HFFc6 (cell line): ENCODE measurements around the gene ST8SIA4. TPM values are rescaled to one million over a fixed set of nuclear protein-coding genes. Genes with fewer than 3 reads are reported as not detected.

Source experiments
- DNase-seq: peaks from one replicate; pipeline ENCODE4 v3.0.0-alpha.2; 2018
- H3K27ac Mint-ChIP-seq: 2 replicates; pipeline ENCODE4 v1.8.0; 2020; ENCODE audit warnings: mild to moderate bottlenecking, mixed read lengths
- H3K27me3 Mint-ChIP-seq: 2 replicates; pipeline ENCODE4 v1.8.0; 2021; ENCODE audit warnings: mild to moderate bottlenecking, moderate library complexity, mixed read lengths; ENCODE audit not compliant: insufficient read depth
- H3K36me3 Mint-ChIP-seq: 2 replicates; pipeline ENCODE4 v1.8.0; 2021; ENCODE audit warnings: low read depth, mixed read lengths
- H3K4me1 Mint-ChIP-seq: 2 replicates; pipeline ENCODE4 v1.8.0; 2020; ENCODE audit warnings: low read depth, mixed read lengths
- H3K4me3 Mint-ChIP-seq: 2 replicates; pipeline ENCODE4 v1.8.0; 2020; ENCODE audit warnings: mild to moderate bottlenecking, moderate library complexity, mixed read lengths
- H3K9me3 Mint-ChIP-seq: 2 replicates; pipeline ENCODE4 v1.8.0; 2020; ENCODE audit warnings: mild to moderate bottlenecking, mixed read lengths
- total RNA-seq, 6 experiments: library from RNA; stranded (reverse); fragmentation: NEBNext Ultra II Directional; extraction: Animal tissue kit (Norgen Biotek cat#: 25700); gene quantifications; 2 replicates in 1 of 6; 3 replicates in 5 of 6; pipeline ENCODE4 v1.2.3, GENCODE V29; 2021
- TF ChIP-seq, protein P1 (sequence below): fragments of 200-600 bp; sonication (generic); IDR thresholded peaks from 2 replicates; pipeline ENCODE4 v1.5.0; 2021; ENCODE audit warnings: antibody characterized with exemption, mild to moderate bottlenecking

Gene ST8SIA4
- total RNA-seq, 6 experiments from 2014 or later: not detected

DNA sequence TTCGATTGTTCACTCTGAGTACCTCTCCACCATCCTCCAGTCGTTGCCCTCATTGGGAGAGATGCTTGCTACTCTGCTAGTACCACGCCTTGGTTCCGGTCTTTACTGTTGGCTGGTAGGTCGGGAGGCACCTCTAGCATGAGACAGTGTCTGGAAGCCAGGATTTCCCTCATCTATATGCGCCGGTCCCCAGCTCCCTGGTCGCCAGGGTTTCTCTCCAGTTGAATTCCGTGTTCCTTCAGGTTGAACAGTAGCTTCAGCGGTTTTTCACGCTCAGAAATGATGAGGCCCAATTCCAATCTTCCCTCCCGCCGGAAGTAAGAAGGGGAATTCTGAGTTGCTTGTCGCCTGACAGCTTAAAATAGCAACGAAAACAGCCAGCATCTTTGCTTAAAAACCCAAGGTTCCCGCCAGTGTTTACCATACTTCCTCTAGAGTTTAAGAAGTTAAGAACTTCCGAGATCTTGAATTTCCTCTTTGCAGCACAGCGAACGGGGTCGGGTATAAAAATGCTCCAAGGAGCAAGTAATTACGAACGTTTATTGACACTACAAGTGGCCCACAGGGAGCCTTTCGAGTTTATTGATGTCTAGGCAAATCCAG lies 1.3 kb upstream of the ST8SIA4 start:
- DNase-seq: no peak
- TF ChIP-seq, protein P1, sequence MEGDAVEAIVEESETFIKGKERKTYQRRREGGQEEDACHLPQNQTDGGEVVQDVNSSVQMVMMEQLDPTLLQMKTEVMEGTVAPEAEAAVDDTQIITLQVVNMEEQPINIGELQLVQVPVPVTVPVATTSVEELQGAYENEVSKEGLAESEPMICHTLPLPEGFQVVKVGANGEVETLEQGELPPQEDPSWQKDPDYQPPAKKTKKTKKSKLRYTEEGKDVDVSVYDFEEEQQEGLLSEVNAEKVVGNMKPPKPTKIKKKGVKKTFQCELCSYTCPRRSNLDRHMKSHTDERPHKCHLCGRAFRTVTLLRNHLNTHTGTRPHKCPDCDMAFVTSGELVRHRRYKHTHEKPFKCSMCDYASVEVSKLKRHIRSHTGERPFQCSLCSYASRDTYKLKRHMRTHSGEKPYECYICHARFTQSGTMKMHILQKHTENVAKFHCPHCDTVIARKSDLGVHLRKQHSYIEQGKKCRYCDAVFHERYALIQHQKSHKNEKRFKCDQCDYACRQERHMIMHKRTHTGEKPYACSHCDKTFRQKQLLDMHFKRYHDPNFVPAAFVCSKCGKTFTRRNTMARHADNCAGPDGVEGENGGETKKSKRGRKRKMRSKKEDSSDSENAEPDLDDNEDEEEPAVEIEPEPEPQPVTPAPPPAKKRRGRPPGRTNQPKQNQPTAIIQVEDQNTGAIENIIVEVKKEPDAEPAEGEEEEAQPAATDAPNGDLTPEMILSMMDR: no peak
- H3K27me3 Mint-ChIP-seq: peaks cover 15% of the 10 kb centered on the region
- H3K4me1 Mint-ChIP-seq: no peaks in the 10 kb centered on the region
- no peaks in the 10 kb centered on the region for H3K36me3 Mint-ChIP-seq
- H3K27ac Mint-ChIP-seq: no peak overlapping the region
- peaks cover 12% of the 10 kb centered on the region for H3K9me3 Mint-ChIP-seq
- no peak overlapping the region for H3K4me3 Mint-ChIP-seq

DNA sequence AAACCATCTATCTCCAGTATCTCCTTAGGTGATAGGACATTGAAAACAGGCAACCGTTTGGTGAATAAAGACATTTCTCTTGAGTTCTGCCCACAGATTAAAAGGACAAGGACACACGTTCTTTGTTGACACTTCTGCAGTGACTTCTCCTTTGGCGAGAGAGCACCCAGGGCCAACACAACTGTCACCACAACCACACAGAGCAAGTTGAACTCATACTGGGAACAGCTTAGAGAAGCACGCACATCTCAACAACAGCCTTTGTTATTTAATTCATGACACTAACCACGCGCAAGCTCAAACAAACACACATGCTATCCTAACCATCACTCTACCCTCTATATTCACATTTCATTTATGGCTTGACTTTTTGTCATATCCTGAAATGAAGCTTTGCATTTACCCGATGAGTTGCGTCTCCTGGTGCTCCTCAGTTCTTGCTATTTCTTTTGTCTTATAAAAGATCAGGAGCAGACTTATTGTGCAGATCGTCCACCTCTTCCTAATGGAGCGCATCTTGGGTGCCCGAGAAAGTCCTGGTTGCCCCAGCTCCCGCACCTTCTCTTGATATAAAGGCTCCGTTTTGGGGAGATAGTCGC lies 543 bp downstream of the ST8SIA4 start:
- no peak for DNase-seq
- TF ChIP-seq, protein P1: no peak
- H3K9me3 Mint-ChIP-seq: peaks cover 12% of the 10 kb centered on the region
- H3K4me3 Mint-ChIP-seq: no peak overlapping the region
- peaks cover 15% of the 10 kb centered on the region for H3K27me3 Mint-ChIP-seq
- H3K36me3 Mint-ChIP-seq: no peaks in the 10 kb centered on the region
- no peaks in the 10 kb centered on the region for H3K4me1 Mint-ChIP-seq
- no peak overlapping the region for H3K27ac Mint-ChIP-seq

DNA sequence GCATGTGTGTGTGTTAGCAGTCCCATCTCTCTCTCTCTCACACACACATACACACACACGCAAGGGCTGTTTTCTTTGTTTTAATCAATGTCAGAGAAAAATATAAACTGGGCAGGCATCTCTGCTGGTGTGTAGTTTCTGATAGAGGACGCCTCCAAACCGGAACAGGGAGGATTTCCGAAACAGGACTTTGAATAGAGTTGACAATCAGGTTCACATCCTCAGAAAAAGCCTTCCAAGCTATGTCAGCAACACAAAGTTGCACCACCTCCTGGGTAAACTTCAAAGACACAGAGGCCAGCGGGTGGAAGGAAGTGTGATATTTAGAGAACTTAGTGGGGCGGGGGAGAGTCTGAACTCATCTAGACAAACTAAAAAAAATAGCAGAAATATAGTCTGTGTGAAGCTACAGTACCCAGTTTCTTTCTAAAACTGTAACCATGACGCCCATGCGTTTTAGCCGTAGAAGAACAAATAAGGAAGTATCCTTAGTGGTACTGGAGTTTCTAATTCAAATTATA lies 1.2 kb downstream of the ST8SIA4 start:
- Mint-ChIP-seq H3K36me3 (no peaks in the 10 kb centered on the region), H3K9me3 (peaks cover 12% of the 10 kb centered on the region), H3K4me1 (no peaks in the 10 kb centered on the region), H3K27ac (no peak overlapping the region), H3K4me3 (no peak overlapping the region), H3K27me3 (peaks cover 15% of the 10 kb centered on the region)
- no peak for DNase-seq
- TF ChIP-seq, protein P1: no peak

DNA sequence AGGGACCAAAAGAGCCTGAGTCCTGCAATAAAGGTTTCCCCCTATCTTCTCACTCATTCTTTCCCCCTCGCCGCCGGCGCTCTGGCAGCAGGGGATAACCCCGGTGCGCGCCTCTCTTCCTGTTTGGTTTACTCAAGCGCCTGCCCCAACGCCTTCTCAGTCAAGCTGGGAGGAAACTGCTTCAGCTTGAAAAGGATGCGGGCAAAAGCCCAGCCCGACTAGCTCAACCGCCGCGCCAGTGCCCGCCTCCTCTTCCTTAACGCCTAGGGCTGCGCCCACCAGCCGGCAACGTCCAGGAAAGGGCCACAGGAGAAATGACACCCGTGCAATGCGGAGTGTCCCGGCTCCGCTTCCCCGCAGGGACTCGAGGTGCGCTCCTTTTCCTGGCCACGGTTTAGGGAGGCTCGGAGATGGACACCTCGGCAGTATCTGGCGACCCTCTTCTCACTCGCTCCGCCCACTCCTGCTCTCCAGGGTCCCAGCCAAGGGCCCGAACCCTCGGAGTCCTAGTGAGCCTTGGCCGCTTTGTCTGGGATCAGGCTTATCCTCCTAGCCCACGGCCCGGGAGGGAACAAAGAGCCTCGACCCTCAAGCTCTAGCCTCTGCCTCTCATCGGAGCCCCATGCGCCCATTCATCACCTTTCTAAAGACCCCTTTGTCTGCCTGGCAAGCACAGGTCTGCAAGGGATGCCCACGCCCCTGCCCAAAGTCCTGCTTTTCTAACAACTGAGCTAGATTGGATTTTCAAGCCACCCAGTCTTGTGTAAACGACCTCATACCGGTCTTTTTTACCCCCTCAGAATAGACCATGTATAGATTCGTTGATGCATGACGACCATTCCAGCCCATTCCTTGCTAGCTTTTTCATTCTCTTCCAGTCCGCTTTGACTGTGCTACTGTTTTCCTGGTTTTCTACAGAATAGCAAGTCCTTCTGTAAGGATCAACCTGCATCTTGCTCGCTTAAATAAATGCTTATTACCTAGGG lies 2.0 kb downstream of the ST8SIA4 start:
- no peak overlapping the region for H3K27ac Mint-ChIP-seq
- peaks cover 12% of the 10 kb centered on the region for H3K9me3 Mint-ChIP-seq

More for the DNA sequence above, 2.0 kb downstream of the ST8SIA4 start:
- TF ChIP-seq, protein P1: no peak
- H3K36me3 Mint-ChIP-seq: no peaks in the 10 kb centered on the region
- no peak for DNase-seq
- H3K27me3 Mint-ChIP-seq: peaks cover 15% of the 10 kb centered on the region
- H3K4me1 Mint-ChIP-seq: no peaks in the 10 kb centered on the region
- no peak overlapping the region for H3K4me3 Mint-ChIP-seq
